Measurements from ENCODE around the gene VEPH1. TPM values are rescaled to one million over a fixed set of nuclear protein-coding genes. Genes with fewer than 3 reads are reported as not detected.

VEPH1 gene
- total RNA-seq, 6 experiments from 2014 or later: 0.51 to 1.4 (median 0.93) TPM

DNA sequence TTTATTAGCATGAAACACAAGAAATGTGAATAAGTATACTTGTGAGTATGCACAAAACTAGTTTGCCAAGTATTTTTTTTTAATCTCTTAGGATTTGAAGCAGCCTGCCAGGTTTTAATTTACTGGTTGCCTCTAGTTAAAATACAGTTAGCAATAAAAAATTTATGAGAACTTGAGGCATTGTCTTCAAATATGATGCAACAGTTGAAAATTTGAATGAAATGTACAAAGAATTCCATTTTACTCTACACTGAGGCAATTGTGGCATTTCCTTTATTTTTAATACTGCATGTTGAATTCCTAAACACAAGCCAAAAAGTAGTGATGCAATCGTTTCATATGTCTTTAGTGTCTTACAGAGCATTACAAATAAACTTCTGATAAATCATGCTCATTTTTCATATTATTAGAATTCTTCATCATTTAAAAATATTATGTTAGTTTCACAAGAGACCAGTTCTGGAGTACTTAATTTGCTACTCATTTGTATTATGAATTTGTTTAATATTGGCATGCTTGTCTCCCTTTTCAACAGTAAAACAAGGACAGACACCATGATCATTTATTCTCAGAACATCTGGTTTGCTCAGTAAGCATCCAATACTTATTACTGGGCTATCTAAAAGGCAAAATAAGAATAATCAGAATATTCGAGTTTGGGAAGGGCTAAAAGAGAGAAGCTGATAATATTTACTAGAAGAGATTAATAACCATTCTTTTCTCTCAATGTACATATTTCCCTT is 191.4 kb downstream of the VEPH1 start:
- Histone ChIP-seq H3K9me3 (no peaks in the 10 kb centered on the region), H3K27ac (no peak overlapping the region), H3K27me3 (no peaks in the 10 kb centered on the region), H3K4me1 (no peaks in the 10 kb centered on the region), H3K36me3 (no peaks in the 10 kb centered on the region), H3K4me3 (no peak overlapping the region)
- DNase-seq (no peak), ATAC-seq (no peak)
- TF ChIP-seq, protein P1, sequence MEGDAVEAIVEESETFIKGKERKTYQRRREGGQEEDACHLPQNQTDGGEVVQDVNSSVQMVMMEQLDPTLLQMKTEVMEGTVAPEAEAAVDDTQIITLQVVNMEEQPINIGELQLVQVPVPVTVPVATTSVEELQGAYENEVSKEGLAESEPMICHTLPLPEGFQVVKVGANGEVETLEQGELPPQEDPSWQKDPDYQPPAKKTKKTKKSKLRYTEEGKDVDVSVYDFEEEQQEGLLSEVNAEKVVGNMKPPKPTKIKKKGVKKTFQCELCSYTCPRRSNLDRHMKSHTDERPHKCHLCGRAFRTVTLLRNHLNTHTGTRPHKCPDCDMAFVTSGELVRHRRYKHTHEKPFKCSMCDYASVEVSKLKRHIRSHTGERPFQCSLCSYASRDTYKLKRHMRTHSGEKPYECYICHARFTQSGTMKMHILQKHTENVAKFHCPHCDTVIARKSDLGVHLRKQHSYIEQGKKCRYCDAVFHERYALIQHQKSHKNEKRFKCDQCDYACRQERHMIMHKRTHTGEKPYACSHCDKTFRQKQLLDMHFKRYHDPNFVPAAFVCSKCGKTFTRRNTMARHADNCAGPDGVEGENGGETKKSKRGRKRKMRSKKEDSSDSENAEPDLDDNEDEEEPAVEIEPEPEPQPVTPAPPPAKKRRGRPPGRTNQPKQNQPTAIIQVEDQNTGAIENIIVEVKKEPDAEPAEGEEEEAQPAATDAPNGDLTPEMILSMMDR (IDR thresholded peaks at IDR 0.05): no peak
- TF ChIP-seq POLR2A (IDR thresholded peaks at IDR 0.05): no peak
- WGBS (ENCODE audit: insufficient coverage, low coverage, low lambda C conversion rate, missing lambda C conversion rate): 35% methylated on average over 2 of the region's 2 CpGs
- intact Hi-C loops (cut with DNase I): no loop called here

DNA sequence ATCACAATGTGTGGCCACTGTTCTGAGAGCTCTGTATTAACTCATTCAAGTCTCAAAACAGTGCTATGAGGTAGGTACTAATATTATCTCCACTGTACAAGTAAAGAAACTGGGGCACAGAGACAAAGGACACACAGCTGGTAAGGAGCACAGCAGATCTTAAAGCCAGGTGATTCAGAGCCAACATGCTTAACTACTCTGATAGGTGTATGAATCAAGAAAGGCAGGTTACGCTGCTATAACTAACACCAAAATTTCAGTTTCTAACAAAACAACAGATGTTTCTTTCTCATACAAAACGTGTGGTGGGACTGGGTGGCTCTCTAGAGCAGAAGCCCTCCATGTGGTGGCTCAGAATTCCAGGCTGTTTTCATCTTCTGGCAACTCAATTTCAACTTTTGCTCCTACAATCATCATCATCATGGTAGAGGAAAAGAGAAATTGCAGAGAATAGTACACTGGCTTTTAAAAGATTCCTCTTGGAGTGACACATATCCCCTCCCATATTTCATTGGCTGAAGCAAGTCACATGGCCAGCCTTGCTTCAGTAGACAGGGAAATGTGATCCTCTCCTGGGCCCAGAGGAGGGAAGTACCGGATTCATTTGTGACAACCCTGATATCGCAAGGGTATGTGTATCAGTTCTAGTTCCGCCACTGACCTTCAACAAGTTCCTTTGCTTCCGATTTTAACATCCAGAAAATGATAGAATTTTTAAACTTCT is 192.7 kb downstream of the VEPH1 start:
- WGBS (ENCODE audit: insufficient coverage, low coverage, low lambda C conversion rate, missing lambda C conversion rate): 71% methylated on average over 6 of the region's 6 CpGs
- Histone ChIP-seq H3K4me1 (no peaks in the 10 kb centered on the region), H3K27me3 (no peaks in the 10 kb centered on the region), H3K9me3 (no peaks in the 10 kb centered on the region), H3K4me3 (no peak overlapping the region), H3K36me3 (no peaks in the 10 kb centered on the region), H3K27ac (no peak overlapping the region)
- TF ChIP-seq, protein P1 (IDR thresholded peaks at IDR 0.05): no peak
- no peak for TF ChIP-seq POLR2A (IDR thresholded peaks at IDR 0.05)
- ATAC-seq (no peak), DNase-seq (no peak)
- intact Hi-C loops (cut with DNase I): no loop called here

DNA sequence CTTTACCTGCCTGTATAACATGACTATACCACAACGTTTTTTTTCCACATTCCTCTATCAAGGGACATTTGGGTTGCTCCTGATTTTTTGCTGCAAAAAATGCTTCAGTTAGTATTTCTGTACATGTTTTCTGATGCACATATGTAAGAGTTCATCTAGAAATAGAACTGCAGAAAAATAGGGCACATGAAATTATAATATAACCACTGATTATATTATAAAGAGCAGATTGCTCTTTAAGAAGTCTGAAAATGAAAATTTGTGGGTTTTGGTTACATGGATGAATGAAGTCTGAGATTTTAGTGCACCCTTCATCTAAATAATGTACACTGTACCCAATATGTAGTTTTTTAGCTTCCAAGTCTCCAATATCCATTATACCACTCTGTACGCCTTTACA is 196.7 kb downstream of the VEPH1 start:
- no peaks in the 10 kb centered on the region for H3K4me1 ChIP-seq
- ATAC-seq (no peak), DNase-seq (no peak)
- no peaks in the 10 kb centered on the region for H3K36me3 ChIP-seq
- no peaks in the 10 kb centered on the region for H3K9me3 ChIP-seq
- TF ChIP-seq, protein P1 (IDR thresholded peaks at IDR 0.05): no peak
- TF ChIP-seq POLR2A (IDR thresholded peaks at IDR 0.05): no peak
- intact Hi-C loops (cut with DNase I): no loop called here
- 66% methylated on average over 2 of the region's 2 CpGs for WGBS (ENCODE audit: insufficient coverage, low coverage, low lambda C conversion rate, missing lambda C conversion rate)
- no peak overlapping the region for H3K27ac ChIP-seq
- H3K4me3 ChIP-seq: no peak overlapping the region
- H3K27me3 ChIP-seq: no peaks in the 10 kb centered on the region

DNA sequence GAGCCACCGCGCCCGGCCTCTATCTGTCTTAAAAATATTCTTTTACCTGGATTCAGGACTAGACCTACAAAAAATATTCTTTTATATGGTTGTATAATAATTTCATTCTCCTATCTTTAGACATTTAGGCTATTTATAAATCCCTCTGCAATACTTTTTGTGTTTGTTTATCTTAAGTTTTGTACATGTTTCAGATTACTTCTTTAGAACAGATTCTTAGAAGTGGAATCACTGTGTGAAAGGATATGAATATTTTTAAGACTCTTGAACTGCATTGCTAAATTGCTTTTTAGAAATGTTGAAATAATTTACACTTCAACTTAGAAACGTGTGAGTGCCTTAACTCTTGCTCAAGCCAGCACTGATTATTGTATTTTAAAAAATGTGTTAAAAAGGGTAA is 197.8 kb downstream of the VEPH1 start:
- 81% methylated on average over 4 of the region's 4 CpGs for WGBS (ENCODE audit: insufficient coverage, low coverage, low lambda C conversion rate, missing lambda C conversion rate)

More for the DNA sequence above, 197.8 kb downstream of the VEPH1 start:
- intact Hi-C loops (cut with DNase I): no loop called here
- Histone ChIP-seq H3K4me1 (no peaks in the 10 kb centered on the region), H3K9me3 (no peaks in the 10 kb centered on the region), H3K27me3 (no peaks in the 10 kb centered on the region), H3K4me3 (no peak overlapping the region), H3K36me3 (no peaks in the 10 kb centered on the region), H3K27ac (no peak overlapping the region)
- TF ChIP-seq, protein P1 (IDR thresholded peaks at IDR 0.05): no peak
- no peak for TF ChIP-seq POLR2A (IDR thresholded peaks at IDR 0.05)
- DNase-seq (no peak), ATAC-seq (no peak)
